GM19397 (cell line): ENCODE measurements around the gene BCKDHB.
A peak's percentile ranks its signal among the peaks of the same experiment; 100 is the strongest.

Source experiments
- ATAC-seq: cut with Tn5 transposase; IDR thresholded peaks from one replicate; pipeline ENCODE4 v1.9.1; 2021; ENCODE audit warnings: mild to moderate bottlenecking, moderate library complexity; ENCODE audit not compliant: unreplicated experiment

The BCKDHB gene

DNA sequence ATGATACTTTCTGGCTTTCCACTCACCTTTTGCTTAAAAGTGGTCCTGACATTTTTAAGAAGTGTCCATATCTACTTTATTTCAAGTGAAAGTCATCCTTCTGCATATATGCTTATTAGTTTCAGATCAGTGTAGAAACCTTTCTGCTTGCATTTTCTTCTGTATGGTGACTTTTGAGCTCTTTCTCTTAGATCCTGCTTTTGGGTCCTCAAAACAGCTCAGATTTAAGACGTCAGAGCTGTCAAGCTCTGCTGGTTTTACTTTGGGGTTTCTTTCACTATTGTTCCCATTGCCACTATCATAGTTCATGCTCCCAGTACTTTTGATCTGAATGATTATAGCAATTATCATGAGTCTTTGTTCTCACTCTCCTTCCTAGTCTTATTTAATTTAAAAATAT lies 41.7 kb downstream of the BCKDHB start:
- ATAC-seq, result no peak

DNA sequence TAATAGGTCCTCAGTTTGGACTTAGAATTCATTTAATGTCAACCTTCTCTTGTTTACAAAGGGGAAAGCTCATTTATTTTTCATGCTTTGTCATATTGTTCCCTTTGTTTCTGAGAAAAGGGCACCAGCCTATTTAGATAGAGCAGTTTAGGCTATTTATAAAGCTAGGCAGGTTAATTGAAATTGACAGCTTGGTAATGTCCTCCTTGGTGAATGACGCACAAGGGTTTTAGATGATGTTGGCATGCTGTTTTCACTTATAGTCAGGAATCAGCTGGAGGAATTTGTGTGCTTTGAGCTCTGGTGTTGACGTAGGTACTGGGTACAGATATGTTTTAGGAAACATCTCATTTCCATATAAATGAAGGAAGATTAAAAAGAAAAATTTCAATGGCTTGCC lies 45.2 kb downstream of the BCKDHB start:
- ATAC-seq, result no peak

DNA sequence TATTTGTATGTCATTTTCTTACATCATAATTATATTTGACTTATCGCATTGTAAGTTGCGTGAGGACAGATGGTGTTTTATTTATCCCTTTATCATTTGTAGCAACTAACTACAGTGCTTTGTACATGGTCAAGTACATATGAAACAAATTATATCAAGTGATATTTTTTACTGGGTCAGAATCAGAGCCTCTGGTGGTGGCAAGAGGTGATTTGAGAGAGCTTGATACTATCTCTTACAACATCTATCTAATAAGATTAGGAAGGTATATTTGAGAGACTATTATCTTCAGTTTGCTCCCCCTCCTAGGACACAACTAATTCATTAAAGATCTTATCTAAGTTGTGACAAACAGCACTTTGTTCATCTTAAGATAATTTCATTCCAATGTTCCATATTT lies 47.7 kb downstream of the BCKDHB start:
- no peak for ATAC-seq

DNA sequence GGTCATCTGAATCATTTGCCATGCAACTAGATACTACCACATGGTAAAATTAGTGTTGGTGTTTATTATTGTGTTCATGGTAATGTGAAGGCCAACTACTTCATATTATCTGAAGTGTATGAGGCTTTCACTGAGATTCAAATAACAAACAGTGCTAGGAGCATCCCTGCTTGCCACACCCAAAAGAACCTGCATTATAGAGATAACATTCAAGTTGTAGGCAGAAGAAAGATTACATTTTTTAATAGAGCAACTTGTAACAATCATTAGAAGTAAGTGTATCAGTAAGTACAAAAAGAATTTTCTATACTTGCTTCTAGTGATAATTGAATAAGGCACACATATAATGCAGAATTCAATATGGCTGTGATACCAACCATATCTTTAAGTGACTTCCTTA lies 49.8 kb downstream of the BCKDHB start:
- no peak for ATAC-seq

DNA sequence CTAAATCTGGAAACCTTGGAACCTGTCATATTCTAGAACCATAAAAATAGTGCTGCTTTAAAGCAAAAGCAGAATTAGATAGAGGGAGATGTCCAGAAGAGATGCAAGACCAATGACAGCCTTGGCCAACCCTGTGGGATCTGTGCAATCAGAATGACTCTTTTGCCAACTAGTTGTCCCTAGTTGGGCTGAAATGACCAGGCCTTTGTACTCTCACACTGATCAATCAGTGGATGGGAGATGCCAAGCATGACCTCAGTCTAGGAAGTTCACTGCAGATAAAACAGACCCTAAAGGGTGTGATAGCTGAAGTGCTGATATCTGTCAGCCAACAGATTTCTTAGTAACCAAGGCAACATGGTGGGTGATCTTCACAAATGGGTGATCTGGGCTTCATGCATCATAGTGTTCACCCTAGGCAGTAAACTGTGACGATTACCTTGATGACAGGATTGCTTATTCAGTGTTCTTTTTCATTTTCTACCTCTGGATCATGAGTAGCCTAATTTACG lies 52.1 kb downstream of the BCKDHB start:
- no peak for ATAC-seq

DNA sequence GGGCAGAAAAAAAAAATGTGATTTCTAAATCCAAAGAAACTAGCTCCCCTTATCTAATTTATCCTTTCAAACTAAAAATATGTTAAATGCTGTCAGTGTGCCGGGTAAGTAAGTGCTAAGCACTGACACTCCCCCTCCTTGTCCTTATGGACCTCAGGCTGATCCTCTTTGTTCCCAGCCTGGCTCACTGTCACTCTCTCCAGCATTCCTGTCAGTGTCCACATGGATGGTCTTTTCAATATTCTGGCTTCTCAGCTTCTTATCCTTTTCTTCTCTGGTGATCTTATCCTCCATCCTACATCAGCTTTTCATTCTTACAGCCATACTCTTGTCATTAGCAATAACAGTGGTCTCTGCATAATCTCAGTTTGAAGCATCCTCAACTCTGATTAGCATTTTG lies 55.0 kb downstream of the BCKDHB start:
- ATAC-seq, result no peak

DNA sequence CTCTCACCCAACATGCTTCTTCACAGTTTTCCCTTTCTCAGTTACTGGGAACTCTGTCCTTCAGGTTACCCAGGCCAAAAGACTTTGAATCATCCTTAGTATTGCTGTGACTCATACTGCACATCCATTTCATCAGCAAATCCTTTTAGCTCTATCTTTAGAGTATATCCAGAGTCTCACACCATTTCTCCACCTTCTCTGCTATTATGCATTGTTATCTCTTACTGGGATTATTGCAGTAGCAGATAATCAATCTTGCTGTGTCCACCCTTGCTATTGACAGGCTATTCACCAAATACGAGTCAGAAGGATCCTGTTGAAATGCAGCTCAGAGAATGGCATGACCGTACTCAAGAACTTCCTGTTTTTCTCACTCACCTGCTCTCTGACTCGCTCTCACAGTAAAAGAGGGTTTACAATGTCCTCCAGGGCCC lies 57.3 kb downstream of the BCKDHB start:
- ATAC-seq, result peak; percentile 82

DNA sequence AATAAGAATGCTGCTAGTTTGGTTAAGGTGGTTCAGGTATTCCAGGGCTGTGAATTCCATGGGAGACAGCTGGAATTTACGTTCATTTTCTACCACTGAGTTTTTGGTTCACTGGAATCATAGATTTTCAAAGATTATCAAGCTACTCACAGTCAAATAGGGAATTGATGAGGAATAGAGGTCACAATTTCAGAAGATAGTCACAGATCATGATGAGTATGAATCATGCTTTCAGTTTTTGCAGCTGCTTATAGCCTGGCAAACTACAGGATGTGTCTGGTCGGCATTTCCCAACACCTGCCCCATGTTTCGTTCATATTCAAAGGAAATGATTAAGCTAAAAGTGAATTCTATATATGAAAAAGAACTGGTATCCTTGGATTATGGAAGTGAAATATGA lies 58.7 kb downstream of the BCKDHB start:
- peak; percentile 83 for ATAC-seq

DNA sequence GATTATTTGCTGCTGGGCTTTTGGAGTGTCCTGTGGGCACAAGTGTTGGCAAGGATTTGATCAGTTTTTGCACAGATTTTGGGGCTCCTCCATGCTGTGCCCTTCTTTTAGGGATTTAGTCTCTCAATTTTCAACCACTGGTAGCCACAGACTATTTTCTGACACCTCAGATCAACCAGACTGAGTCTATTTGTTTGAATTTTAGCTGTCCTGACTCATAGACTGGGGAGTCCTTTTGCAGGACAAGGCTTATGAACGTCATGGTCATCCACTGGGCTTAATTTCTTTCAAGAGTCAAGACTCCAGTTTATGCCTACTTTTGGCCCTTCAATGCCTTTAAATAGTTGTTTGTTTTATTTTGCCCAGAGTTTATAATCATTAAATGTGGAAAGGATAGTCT lies 59.3 kb downstream of the BCKDHB start:
- no peak for ATAC-seq

DNA sequence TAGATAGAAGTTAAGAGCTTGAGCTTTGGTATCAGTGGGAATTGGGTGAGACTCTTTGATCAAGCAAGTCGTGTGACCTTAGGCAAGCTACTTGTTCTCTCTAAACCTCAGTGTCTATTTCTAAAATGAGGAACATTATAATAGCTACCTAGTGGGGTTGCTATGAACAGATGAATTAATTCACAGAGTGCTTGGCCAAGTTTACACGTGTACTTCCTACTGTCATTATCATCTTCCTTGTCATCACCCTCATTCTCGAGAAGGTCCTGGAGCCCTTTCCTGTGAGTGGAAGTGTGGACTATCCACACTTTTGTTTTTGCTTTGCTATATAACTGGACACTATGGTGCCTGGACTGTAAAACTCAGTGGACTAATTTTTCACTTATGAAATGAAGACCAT lies 64.0 kb downstream of the BCKDHB start:
- no peak for ATAC-seq

DNA sequence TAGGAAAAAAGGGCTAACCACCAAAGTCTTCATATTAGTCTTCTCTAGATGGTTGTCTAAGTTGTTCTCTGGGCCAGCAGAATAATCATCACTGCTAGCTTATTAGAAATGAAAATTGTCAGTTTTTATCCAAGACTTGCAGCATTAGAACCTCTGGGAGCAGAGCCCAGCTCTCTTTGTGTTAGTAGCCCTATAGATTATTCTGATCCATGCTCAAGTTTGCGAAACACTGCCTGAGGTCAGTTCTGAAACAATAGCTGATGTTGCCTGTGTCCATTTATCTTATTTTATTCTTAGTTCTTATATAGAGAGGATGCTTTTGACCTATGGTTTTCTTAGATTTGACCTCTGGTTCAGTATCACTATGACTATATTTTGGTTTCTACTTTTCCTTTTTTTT lies 66.9 kb downstream of the BCKDHB start:
- no peak for ATAC-seq

DNA sequence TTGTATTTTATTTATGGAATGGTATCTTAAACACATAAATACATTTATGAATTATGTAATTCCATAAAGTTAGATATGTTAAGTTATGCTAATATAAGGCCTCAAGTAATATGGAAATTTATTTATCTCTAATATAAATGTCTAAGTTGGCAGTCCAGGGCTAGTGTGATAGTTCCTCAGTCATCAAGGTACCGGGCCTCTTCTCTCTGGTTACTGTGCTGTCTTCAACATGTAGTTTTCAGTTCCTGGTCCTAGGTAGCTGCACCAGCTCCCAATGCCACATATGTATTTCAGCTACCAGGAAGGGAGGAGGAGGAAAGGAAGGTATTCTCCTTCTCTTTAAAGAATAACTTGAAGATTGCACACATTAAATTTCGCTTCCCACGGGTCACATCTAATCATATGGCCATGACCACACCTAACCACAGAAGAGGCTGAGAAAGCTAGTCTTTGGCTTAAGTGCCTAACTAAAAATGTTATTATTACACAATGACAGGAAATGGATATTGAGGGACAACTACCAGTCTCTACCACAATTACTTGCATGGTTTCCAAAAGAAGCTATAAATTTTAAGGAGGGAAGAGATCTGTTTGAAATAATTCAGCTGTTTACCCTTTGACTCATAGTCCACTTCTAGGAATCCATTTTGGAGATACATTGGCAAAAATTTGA lies 68.6 kb downstream of the BCKDHB start:
- no peak for ATAC-seq

DNA sequence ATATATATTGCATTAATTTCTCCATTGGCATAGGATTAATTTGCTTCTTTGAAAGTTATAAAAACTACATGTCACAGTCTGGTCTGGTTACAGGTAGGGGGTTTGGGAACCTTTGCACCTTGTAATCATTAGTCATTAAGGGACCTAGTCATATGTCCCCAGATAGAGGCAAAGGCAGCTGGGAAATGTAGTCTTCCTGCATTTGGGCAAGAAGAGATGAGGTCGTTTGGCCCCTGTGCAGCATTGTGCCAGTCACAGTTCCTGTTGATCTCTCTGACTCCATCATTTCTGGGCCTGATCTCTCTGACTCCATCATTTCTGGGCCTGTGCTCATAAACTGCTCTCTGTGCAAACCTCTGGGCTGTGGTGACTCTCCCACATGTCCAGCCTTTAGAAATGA lies 73.2 kb downstream of the BCKDHB start:
- no peak for ATAC-seq

DNA sequence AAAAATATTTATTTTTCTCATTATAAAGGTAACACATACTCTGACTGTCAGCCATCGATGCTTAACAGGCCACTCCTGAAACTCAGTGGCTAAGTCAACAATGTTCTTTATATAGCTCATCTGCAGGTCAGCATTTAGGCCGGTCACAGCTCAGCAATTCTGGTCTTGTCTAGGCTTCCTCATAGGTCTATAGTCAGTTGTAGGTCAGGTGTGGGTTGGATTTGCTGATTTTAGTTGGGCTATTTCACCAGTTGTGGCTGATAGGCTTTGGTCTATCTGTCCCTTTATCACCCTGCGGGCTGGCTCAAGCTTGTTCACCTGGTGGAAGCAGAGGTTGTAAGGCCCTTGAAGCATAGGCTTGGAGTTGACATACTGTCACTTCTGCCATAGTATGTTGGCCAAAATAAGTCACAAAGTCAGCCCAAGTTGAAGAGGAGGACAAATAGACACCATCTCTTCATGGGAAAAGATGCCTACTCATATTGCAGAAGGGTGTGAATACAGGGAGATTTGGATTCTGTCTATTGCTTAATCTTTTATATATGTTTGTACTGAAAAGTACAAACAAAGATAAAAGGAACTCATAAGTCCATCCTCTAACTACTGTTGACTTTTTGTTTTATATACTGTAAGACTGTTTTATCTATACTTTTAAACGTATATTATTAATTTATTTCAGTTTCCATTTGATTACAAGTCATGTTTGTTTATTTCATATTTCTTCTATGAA lies 75.0 kb downstream of the BCKDHB start:
- no peak for ATAC-seq

DNA sequence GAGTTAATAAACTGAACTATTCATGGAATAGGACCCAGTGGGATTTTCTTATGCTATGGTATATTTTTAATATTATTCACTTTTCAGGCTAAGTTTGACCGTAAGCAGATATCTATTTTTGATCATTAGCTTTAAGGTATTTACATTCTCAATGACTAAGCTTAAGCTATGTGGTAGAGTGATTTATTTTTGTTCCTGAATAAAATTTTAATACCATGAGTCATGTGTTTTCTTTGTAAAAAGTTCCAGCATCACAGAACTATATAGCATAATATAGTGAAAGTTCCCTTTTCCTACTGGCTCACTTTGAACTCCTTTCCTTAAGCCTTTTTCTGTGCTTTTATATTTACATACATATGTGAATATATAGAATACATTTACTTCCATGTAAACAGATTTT lies 75.8 kb downstream of the BCKDHB start:
- no peak for ATAC-seq

DNA sequence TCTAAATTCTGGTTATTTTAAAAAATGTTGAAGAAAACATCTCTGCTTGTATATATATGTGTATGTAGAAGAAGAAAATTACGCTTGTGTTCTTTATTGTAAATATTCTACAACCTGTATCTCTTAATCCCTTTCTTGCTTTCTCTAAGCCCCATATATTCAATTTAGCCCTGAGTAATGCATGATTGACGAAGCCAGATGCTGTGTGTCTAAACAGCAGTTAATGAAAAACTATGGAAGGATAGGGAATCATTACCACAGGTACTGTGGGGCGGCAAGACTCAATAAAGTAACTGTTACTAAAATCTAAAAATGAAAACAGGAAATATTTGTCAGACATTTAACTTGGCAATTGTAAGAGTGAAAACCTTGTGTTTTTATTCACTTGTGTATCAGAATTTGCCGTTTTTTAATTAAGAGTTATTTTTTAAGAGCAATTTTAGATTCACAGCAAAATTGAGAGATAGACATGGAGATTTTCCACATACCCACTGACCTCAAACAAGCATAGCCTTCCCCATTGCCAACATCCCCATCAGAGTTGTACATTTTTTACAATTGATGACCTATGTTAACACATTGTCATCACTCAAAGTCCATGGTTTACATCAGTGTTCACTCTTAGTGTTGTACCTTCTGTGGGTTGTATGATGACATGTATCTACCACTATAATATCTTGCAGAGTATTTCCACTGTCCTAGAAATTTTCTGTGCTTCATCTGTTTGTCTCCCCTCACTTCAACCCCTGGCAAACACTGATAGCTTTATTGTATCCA lies 76.7 kb downstream of the BCKDHB start:
- no peak for ATAC-seq

DNA sequence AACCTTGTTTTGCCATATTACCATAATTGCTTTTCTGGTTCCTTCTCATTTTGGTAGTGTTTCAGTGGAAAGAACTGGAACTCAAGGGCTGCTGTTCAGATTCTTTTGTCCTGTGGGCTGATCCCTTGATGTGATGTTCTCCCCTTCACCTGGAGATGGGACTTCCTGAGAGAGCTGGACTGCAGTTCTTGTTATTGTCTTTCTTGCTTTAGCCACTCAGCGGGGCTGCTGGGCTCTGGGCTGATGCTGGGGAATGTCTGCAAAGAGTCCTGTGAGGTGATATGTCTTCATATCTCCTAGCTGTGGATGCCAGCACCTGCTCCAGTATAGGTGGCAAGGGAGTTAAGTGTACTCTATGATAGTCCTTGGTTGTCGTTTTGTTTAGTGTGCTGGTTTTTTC lies 79.0 kb downstream of the BCKDHB start:
- no peak for ATAC-seq

DNA sequence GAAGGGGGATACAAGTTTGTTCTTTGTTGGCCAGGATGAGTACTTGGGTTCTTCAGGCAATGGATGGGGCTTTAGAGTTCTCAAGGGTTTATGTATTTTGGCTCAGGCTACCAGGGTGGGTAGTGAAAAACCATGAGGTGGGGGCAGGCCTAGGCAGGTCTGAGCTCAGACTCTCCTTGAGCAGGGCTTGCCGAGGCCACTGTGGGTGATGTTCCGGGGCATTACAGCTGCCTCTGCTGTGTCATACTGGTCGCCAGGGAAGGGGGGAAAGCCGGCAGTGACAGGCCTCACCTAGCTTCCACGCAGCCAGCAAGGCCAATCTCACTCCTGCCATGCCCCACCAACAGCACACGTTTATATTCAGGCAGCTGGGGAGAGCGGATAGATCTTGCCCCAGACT lies 79.6 kb downstream of the BCKDHB start:
- no peak for ATAC-seq

DNA sequence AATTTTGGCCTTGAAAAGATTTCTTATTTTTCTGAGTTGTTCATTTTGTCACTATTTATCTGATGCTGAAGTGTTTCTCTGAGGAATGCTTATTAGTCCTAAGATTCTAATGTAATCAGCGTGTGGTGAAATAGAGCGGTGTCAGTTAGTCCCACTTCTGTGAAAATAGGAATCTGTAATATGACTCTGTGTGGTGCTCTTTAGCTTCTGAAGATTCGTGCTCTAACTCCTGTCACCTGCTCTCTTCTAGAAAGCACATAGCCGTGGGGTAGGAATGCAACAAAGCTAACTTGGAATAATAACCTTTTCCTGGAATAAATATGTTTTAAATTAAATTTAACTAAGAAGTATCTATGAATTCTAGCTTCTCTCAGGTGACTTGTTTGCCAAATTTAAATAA lies 90.4 kb downstream of the BCKDHB start:
- no peak for ATAC-seq

DNA sequence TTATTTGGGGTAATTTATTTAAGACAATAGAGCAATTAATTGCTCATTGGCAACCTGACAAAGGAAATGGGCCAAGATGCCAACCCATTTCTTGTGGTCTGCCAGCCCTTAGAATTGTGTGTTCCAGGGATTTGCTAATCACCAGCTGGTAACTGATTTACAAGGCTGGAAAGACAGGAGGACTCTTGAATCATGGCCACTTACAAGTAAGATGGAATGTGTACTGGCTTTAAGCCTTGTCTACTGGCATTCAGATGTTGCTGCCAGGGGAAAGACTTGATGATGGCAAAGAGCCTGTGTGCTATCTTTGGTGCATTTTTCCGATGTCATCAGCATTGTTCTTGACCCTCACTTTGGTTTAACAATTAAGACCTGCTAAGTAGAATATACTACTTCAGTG lies 91.0 kb downstream of the BCKDHB start:
- no peak for ATAC-seq

DNA sequence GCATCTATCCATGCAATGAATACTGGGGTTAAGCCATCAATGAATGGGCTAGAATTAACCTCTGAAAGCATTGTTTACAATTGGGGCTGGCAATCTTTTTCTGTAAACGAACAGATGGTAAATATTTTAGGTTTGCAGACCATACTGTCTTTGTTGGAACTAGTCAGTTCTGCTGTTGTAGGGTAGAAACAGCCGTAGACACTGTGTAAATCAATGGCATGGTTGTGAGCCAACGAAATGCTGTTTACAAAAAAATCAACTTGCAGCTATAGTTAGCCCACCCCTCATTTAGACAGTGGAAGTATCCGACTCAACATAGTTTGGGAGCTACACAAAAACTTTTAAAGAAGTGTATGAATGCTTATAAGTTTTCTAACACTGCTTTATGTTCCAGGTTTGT lies 91.5 kb downstream of the BCKDHB start:
- no peak for ATAC-seq

DNA sequence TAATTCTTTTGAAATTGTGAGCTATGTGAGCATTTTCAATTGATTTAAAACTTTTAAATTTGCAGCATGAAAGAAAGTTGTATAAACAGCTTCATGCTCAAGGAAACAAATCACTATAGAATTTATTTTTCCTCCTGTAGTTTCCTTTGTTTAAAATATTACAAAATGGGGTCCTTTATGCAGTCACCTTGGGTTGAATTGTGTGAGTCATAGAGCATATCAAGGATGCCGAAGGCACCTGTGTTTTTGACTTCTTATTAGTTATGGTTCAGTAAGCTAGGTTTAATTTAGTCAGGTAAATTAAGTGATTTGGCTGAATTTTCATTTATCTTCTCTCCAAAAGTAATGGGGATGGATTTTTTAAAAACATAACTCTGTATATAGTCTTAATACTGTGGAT lies 96.8 kb downstream of the BCKDHB start:
- ATAC-seq, result no peak
